Stimulated activated CD4-positive, alpha-beta T cell treated with anti-CD3 and anti-CD28 coated beads, TNF-alpha, amount 100 ng/mL, for 4 hours (primary cell): ENCODE results near the gene COL1A1.

Experiments used
- DNase-seq, 3 experiments: peaks; one replicate each; pipeline ENCODE4 v3.0.0-alpha.2; 2020; ENCODE audit warnings: low read depth in 3 of 3

Gene COL1A1

GRCh38 chr17:50154604-50155003, 46.8 kb downstream of the COL1A1 start:
- DNase-seq: no peak

- no peak for DNase-seq
Measured at GRCh38 chr17:50153650-50154575, 47.5 kb downstream of the COL1A1 start.

- no peak for DNase-seq
Measured at GRCh38 chr17:50152736-50153135, 48.7 kb downstream of the COL1A1 start.

DNA sequence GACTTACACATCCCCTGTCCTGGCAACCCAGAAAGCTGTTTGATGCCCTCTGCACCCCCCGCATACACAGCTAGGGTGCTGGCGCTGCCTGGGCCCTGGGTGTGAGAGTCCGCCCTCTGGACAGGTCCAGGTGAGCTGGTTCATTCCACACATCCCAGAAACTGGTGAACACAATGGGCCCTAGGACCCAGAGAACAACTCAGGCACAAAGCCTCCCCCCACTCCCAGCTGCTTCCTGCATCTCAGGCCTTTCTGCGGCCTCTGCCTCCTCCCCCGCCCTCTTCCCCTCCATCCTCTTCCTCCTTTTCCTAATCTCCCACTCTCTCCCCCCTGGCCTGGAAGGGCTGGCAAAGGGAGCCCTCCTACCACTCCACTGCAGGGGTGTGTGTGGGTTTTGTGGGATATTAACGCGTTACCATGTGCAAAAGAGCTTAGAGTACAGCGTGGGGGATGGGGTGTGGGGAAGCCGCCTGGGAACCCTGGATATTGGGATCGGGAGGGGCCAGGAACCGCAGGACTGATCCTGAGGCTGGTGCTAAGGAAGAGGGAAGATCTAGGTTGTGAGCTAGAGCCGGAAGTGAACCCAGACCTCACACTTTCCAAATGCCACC, 49.4 kb downstream of the COL1A1 start:
- no peak for DNase-seq

DNA sequence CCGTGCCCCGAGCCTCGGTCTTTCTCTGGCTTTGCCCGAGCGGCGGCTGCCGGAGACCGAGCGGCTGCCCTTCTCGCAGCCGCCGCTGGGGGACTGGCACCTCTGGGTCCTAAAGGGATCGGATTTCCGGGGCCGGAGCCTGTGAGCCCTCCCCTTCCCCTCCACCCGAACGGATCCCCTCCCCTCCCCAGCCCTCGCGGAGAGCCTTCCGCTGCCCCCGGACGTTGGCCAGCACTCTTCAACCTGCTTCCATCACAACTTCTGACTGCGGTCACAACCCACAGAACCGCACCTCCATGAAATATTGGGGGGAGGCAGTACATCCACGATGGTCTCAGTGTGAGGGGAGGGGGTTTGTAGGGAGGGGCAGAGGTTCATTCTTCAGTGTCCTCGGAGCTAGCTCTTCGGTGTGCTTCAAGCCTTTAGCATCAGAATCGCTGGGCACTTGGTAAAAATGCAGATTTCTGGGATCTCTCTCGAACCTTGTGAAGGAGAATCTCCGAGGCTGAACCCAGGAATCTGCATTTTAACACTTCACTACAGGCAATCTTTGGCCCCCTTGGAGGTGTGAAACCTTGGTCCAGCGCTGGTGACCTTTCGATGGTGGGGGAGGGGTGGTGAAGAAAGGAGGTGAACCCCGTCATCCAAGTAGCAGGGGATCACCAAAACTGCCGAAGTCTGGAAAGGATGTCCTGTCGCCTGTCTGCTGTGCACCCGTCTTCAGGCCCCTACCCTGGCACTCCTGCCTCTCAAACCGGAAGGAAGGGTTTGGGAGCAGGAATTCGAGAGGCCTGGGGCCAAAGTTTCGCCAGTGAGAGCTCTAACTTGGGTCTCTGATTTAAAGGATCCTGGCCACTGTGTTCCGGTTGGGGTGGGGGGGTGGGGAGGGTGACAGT, 50.1 kb downstream of the COL1A1 start:
- peak; percentile 64 to 79 (median 76) for DNase-seq

DNA sequence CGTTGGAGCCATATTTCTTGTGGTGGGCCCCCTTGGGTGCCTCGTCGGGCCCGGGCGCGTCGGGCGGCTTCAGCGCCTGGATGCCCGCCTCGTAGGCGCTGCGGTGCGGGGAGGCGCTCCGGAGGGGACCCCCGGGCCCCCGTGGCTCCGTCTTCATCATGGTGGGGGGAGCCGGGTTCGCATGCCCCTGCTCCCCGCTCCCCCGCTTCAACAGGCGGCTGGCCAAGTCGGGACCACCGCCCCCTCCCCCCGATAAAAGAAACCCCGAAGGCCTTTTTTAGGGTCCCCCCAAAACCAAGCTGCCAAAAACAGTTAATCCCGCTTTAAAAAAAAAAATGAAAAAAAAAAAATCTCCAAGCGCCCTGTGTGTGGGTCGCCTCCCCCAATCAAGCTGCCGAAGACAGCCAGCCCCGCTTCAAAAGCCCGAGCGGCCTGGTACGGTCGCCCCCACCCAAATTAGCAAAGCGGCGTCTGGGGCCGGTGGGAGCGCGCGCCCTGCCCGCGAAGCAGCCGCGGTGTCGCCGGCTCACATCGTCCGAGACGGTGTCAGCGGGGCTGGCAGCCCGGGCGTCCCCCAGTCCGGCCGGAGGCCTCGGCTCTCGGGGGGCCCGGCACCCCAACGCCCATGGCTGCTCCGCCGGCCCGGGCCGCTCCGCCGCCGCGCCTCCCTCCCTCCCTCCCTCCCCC, 50.9 kb downstream of the COL1A1 start, which contains the start of gene PPP1R9B:
TSS of gene PPP1R9B (minus strand) at position 324 of the 687 bp plus-strand sequence. CDS start at position 160, 164 bp downstream.
- DNase-seq: no peak

GRCh38 chr17:50149417-50150353, 51.7 kb downstream of the COL1A1 start:
- no peak for DNase-seq

DNA sequence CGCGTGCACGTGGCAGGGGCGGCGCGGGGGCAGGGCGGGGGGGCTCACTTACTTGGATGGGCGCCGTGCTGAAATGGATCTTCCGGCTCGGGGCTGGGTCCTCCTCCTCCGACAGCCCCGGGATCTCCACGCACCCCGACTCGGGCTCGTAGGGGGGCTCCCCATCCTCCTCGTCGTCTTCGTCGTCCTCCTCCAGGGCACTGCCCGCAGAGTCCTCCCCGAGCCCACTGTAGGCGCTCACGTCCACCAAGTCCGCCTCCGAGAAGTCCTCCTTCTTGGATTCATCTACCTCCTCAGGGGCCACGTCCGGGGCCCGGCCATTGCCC, 52.4 kb downstream of the COL1A1 start:
- DNase-seq: no peak

DNA sequence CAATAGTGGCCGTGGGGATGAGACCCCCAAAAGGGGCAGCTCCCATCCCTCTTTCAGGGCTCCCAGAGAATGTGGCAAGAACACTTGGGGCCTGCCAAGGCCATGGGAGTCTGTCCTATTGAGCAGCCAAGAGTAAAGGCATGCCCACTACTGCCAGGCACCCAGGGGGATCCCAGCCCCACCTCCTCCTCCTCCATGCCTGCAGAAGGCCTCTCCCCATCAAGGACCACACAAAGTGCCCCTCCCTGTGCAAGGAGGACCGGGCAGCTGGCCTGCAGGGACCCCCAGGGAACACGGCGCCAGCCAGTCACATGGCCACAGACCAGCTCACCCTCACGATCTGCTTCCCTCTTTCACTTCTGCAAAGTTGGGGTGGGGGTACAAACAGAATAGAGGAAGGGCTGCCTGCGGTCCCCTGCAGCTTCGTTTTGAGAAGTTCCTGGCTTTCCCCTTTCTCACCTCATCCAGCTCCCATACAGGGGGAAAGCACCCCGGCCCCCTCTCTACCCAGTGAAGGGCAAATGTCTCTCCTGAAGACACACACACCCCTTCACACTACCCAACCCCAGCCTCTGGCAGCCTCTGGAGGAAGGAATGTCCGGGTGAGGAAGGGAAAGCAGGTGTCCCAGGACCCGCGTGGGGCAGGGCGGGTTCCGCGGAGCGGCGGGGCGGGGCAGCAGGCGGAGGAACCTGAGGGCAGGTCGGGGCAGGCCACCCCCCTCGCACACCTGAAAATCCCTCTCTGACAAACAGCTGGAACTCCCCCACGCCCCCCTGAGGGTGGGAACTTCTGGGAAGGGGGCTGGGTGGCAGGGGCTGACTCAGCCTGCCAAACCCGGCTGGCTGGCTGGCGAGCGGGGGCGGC, 53.0 kb downstream of the COL1A1 start:
- DNase-seq: peak; percentile 68 to 90 (median 87)

DNA sequence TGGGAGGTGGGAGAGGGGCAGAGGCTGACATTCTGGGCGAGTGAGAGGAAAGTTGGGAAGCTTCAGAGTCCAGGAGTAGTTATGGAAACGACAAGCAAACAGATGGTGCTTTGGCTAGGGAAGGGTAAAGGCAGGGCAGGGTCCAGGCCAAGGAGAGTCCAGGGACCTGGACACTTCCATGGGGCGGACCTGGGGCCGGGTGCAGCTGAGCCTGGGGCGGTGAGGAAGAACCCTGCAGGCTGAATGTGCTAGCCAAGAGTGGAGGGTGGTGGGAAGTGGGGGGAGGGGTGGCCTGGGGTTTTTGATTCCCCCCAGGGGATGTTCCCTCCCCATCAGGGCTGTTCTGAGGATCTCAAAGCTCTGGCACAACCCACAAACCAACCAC, 53.6 kb downstream of the COL1A1 start:
- DNase-seq: no peak

GRCh38 chr17:50146927-50147665, 54.3 kb downstream of the COL1A1 start:
- no peak for DNase-seq

DNA sequence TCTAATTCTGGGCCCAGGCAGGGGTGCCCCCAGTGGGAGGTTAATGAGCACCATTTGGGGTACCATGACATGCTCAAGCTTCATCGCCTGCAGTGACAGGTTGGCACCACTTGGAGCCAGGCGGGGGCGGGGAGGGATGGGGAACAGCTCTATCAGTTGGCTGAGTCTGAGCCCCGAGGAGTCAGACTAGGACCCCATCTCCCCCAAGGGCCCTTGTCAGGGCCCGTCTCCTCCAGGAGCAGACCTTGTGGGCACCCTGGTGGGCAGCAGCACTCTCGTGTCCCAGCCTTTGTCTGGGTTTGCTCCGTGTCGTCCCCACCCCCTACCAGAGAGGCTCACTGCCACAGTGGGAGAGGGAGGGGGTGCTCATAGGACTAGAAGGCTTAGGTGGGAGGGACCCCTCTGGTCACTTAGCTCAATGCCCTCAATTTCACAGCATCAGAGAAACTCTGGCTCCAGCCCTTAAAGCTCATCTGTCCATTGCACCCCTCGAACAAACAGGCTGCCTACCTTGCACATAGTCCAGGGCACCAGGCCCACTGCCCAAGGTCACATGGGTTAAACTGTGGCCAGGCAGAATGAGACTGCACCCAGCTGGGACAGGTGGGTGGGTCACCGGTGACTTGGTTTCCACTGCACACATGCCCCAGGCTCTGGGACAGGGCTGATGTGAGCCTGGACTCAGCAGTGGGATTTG, 55.1 kb downstream of the COL1A1 start:
- DNase-seq: no peak

GRCh38 chr17:50145532-50146229, 55.8 kb downstream of the COL1A1 start:
- DNase-seq: no peak

DNA sequence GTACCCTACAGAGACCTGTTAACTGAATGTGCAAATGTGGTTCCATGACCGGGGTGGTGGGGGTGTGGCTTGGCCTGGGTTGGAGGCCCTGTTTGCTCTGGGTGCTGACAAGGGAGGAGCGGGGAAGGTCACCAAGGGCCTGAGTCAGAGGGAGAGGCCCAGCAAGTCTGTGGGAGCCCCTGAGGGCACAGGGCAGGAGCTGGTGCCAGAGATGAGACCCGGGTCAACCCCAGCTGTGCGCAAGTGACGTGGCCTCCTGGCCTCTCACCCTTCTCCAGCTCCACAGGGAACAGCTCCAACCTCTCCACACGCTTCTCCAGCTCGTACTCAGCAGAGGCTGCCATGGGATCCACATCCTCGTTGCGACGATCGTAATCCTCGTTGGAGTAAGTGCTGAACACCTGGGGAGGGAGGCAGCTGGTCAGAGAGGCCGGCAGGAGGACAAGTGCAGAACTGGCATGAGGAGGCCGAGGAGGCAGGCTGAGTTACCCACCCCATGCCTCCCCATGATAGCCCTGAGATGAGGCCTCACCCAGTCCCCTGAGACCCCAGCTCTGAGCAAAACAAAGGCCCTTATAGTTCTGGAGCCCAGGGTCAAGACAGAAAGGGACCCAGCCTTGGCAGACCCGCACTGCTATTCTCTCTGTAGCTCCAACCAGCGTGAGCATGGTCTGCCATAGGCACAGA, 56.4 kb downstream of the COL1A1 start:
- DNase-seq: no peak

DNA sequence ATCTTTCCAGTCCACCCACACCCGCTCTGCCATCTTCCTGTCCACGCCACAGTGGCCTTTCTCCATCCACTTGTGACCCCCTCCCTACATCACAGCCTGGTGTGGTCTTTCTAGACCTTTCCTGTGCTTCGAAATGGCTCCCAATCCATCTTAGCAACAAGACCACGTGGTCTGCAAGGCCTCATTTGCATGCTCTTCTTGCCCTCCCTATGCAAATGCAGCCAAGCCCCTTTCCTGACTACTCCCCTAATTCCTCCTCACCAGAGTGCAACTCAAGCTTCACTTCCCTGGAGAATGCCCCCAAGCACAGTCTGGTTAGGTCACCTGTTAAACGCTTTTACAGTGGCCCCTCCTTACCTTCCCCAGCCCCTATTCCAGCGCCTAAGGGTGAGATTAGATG, 57.1 kb downstream of the COL1A1 start:
- DNase-seq: no peak

- no peak for DNase-seq
Measured at GRCh38 chr17:50143461-50144176, 57.8 kb downstream of the COL1A1 start.
